ENCODE measurements around the gene SLC52A3.
"Not testable (repeated sequence)": the region's sequence is repeated elsewhere in the genome, so short reads cannot be mapped to it uniquely, and the experiment has no call there.

SLC52A3 gene

GRCh38 chr20:725491-725890 is 42.8 kb downstream of the SLC52A3 start:
- DNase-seq = peak; percentile 12 to 30

- not testable (repeated sequence) for DNase-seq
These were observed 43.5 kb downstream of the SLC52A3 start for GRCh38 chr20:724797-725196.

DNA sequence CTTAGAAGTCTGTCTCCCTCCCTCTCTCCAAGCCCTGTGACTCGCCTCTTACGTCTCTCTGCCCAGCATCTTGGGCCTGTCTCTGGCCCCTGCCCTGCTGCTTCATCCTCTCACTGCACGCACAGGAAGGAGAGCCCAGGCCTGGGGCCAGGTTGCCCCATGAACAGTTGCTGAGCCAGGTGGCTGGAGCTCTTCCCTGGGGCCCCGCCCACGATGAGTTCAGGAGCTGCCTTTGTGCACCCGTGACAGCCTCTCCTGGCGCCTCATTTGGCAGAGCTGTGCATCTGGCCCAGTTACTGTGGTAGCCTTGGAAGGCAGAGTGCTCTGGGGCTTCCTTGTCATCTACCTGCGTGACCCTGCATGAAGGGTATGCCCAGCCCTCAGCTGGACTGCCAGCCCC is 44.5 kb downstream of the SLC52A3 start:
- peak; percentile 22 to 42 for DNase-seq

DNA sequence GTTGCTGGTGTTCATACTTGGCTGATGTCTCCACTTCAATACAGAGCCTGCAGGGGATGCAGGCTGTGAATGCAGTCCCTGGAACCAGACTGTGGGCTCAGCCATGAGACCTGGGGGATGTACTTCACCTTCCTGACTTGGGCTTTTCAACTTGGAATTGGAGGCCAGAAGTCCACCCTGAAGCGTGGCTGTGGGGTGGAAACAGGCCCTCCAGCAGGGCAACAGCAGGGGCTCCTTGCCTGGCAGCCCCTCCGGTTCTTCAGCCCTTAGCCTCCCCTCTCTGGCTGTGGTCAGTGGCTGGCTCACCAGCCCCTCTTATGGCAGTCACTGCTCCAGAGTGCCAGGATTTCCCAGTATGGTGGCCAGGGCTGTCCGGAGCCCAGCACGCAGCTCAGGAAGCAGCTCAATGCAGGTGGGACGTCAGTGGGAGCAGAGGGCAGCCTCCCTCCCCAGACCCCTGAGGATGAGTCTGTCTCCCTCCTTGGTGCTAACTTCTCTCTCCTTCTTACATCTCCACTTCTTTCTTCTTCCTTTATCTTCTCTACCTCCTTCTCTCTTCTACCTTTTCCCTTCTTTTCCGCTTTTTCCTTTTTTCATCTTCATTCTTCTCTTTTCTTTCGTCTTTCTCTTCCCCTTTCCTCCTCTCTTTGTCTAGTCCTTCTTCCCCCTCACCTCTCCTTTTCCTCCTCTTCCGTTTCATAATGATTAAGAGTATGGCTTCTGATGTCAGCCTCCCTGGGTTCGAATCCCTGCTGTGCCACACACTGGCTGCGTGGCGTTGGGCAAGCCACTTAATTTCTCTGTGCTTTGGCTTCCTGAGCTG is 45.3 kb downstream of the SLC52A3 start:
- no peak for DNase-seq

DNA sequence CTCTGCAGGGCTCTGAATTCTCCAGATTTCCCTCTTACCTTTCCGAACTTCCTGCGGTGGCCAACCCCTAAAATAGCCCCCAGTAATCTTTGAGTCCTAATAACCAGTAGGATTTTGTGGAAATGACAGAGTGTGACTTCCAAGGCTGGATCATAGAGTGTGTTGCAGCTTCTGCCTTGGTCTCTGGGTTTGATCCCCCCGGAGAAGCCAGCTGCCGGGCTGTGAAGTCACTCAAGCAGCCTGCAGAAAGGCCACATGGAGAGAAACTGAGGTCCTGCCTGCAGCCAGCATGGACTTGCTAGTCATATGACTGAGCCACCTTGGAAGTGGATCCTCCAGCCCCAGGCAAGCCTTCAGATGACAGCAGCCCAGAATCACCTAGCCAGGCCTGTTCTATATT is 46.4 kb downstream of the SLC52A3 start:
- no peak for DNase-seq

- no peak for DNase-seq
These were observed 48.5 kb downstream of the SLC52A3 start for GRCh38 chr20:719816-720215.

GRCh38 chr20:719068-719467 is 49.2 kb downstream of the SLC52A3 start:
- no peak for DNase-seq

- DNase-seq = no peak
These were observed 50.5 kb downstream of the SLC52A3 start for GRCh38 chr20:717832-718231.

DNA sequence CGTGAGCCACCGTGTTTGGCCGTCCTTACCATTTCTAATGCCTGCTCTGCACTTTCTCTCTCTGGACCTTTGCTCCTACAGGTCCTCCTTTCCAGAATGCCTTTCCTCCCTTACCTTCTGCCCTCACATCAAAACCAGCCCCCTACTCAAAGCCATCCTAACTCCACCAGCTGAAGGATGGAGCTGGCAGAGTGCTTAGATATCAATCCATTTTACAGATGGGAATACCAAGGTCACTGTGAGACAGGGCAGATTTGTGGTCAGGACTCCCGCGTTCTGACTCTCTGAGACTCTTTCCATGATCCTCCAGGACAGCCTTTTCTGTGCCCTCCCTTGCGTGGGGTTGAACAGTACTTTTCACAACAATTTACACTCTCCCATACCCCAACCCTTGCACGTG is 51.0 kb downstream of the SLC52A3 start:
- no peak for DNase-seq

GRCh38 chr20:714453-714852 is 53.8 kb downstream of the SLC52A3 start:
- no peak for DNase-seq

DNA sequence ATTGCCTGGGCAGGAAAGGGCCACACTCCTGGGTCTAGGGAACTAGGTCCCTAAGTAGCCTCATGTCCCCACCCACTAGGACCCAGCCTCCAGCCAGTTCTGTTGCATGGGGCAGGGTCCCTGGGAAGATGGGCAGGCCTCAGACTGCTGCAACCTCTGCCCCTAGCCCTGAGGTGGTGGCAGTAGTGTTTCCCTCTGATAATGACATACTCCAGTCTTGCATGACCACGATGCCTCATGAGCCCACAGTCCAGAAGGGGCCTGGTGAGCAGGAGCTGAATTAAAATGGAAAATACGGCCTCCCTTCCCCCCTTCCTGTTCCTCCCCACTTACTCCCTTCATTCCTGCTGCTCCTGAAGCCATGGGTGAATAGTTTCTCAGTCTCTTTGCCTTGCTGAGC is 56.7 kb downstream of the SLC52A3 start:
- DNase-seq = no peak

- no peak for DNase-seq
These were observed 57.4 kb downstream of the SLC52A3 start for GRCh38 chr20:710780-711450.
